ENCODE measurements around the gene PAN3.
A peak's percentile ranks its signal among the peaks of the same experiment; 100 is the strongest.
"Not testable (repeated sequence)": the region's sequence is repeated elsewhere in the genome, so short reads cannot be mapped to it uniquely, and the experiment has no call there.

PAN3 gene, protein sequence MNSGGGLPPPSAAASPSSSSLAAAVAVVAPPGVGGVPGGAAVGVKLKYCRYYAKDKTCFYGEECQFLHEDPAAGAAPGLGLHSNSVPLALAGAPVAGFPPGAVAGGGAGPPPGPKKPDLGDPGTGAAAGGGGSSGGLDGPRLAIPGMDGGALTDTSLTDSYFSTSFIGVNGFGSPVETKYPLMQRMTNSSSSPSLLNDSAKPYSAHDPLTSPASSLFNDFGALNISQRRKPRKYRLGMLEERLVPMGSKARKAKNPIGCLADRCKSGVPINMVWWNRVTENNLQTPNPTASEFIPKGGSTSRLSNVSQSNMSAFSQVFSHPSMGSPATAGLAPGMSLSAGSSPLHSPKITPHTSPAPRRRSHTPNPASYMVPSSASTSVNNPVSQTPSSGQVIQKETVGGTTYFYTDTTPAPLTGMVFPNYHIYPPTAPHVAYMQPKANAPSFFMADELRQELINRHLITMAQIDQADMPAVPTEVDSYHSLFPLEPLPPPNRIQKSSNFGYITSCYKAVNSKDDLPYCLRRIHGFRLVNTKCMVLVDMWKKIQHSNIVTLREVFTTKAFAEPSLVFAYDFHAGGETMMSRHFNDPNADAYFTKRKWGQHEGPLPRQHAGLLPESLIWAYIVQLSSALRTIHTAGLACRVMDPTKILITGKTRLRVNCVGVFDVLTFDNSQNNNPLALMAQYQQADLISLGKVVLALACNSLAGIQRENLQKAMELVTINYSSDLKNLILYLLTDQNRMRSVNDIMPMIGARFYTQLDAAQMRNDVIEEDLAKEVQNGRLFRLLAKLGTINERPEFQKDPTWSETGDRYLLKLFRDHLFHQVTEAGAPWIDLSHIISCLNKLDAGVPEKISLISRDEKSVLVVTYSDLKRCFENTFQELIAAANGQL

GRCh38 chr13:28138012-28138755 lies at the start of gene PAN3:
Gene PAN3, plus strand, starts transcription at chr13:28138545. Its CDS starts 113 bp downstream, at chr13:28138658.
- DNase-seq = peak; percentile 70 to 87 (median 84)

- DNase-seq = no peak
Observed at GRCh38 chr13:28089065-28089464, 49.3 kb upstream of the PAN3 start.

DNA sequence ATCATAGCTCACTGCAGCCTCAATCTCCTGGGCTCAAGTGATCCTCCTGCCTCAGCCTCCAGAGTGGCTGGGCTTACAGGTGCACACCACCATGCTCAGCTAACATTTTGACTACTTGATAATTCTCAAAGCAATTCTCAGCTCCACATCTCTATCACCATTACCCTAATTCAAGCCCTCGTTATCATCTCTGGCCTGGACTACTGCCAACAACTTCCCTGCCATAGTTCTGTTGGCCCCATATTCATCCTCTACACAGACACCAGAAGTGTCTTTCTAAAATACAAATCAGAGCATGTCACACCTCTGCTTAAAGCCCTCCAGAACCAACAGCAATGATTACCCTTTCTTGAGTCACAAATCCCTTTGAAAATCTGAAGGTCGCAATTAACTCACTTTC lies 45.9 kb upstream of the PAN3 start:
- DNase-seq = no peak

- no peak for DNase-seq
Observed at GRCh38 chr13:28093881-28094280, 44.5 kb upstream of the PAN3 start.

DNA sequence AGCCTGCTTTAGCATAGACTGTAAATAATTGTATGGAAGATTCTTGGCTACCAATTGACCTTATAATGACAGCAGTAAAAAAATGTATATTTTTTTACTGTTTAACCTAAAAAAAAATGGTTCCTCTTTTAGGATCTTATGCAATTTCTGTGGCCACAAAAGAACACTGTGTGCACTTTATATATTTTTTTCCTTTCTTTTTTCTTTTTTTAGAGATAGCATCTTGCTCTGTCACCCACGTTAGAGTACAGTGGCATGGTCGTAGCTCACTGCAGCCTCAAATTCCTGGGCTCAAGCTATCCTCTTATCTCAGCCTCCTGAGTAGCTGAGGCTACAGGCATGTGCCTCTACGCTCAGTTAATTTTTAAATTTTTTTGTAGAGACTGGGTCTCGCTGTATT lies 44.0 kb upstream of the PAN3 start:
- no peak for DNase-seq

- no peak for DNase-seq
Observed at GRCh38 chr13:28097503-28097902, 40.8 kb upstream of the PAN3 start.

GRCh38 chr13:28099396-28100149 lies 38.8 kb upstream of the PAN3 start:
- no peak for DNase-seq

DNA sequence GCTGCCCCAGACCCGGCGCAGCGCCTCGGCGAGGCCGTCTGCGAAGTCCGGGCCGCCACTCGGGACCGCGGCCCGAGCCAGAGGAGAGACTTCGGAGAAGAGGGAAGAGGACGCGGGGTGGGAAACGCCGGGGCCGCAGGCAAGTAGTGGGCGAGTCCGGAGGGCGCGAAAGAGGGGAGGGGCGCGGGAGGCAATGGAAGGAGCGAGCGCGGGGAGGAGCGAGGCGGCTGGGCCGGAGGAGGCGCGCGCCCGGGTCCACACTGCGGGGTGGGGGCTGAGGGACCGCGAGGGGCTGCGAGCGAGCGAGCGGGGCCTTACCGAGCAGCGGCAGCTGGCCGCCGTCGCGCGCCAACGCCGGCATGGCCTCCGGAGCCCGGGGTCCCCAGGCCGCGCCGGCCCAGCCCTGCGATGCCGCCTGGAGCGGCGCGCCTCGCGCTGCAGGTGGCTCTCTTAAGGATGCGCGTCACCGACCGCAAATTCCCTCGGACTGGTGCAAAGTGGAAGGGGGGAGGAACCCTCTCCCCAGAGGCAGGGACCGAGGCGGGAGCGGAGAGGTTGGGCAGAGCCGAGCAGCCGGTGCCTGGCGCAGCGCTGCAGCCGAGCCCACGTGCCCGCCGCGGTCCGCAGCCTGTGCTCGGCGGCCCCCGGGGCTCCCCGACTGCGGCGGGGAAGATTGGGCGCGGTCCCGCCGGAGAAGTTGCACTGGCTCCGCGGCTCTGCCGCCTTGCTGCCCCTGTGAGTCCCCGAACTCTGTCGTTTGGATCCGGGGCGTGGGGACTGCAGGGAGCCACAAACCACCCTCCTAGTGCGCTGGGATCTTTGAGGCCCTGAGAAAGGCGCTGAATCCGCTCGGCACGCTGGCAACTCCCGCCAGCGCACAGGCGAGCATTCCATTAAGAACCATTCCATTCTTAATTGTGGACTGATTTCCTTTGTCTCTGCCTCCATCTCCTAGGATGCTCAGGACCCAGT lies 37.9 kb upstream of the PAN3 start, which contains the start of gene FLT3:
Gene FLT3 (minus strand): TSS at position 427 of the 972 bp plus-strand sequence. CDS start 66 bp downstream, at position 361.
- DNase-seq = no peak

DNA sequence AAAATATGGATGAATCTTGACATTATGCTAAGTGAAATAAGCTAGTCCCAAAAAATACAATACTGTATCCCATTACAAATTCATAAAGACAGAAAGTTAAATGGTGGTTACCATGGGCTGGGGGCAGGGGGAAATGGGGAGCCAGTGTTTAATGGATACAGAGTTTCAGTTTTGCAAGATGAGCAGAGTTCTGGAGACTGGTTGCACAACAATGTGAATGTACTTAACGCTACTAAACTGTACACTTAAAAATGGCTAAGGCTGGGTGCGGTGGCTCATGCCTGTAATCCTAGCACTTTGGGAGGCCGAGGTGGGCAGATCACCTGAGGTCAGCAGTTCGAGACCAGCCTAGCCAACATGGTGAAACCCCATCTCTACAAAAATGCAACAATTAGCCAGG lies 36.5 kb upstream of the PAN3 start:
- DNase-seq = not testable (repeated sequence)

DNA sequence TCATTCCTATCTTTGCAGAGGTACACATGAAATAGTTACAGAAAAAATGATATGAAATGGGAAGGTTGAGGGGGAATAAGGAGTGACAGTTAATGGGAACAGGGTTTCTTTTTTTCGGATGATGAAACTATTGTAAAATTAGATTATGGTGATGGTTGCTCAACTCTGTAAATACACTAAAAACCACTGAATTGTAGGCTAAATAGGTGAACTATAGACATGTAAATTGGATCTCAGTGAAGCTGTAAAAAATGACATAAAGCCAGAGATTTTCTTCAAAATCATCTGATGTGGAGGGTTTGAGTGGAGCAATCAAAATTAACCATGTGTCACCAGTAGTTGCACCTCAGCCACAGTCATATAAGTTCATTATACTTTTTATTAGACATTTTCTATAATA lies 31.4 kb upstream of the PAN3 start:
- DNase-seq = no peak

GRCh38 chr13:28110414-28110813 lies 27.9 kb upstream of the PAN3 start:
- no peak for DNase-seq

GRCh38 chr13:28116736-28117135 lies 21.6 kb upstream of the PAN3 start:
- no peak for DNase-seq

GRCh38 chr13:28117689-28118377 lies 20.5 kb upstream of the PAN3 start:
- no peak for DNase-seq

DNA sequence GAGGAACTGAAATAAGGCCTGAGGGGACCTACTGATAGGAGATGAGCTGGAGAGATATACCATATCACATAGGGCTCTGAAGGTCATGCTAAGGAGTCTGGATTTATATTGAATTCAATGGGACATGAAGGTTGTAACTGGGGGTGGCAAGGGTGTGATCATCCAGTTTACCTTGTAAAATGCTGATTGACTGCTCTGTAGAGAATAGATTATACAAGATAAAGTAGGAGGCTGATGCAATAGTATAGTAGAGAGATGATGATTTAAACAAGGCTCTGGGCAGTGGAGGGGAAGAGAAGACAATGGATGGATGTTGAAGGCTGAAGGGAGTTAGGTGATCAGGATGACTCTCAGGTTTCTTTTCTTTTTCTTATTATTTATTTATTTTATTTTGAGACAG lies 18.0 kb upstream of the PAN3 start:
- no peak for DNase-seq

DNA sequence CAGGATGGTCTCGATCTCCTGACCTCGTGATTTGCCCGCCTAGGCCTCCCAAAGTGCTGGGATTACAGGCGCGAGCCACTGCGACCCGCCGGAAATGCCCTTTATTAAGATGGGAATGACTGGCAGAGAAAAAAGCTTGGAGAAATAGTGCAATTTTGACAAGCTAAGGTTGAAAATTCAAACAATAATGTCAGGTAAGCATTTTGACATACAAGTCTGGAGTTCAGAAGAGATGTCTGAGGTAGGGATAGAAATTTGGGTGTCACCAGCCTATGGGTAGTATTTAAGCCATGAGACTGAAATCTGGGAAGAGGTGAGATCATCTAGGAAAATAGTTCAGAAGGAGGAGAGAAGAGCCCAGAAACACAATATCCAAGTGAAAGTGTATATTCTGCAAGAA lies 17.1 kb upstream of the PAN3 start:
- DNase-seq = no peak

DNA sequence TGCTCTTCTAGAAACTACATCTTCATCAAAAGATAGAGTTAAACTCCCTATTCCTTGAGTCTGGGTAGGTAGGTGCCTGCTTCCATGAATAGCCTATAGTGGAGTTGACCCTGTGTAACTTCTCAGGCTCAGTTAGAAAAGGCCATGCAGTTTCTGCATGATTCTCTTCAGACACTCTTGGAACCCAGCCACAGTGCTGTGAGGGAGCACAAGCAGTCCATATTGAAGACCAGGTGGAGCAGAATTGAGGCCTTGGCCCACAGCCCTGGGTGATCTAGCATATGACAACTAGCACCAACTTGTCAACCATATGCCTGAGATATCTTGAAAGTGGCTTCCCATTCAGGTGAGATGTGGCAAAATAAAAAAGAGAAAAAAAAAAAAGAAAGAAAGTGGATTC lies 10.3 kb upstream of the PAN3 start:
- DNase-seq = no peak

- DNase-seq = no peak
Observed at GRCh38 chr13:28128926-28129325, 9.4 kb upstream of the PAN3 start.

DNA sequence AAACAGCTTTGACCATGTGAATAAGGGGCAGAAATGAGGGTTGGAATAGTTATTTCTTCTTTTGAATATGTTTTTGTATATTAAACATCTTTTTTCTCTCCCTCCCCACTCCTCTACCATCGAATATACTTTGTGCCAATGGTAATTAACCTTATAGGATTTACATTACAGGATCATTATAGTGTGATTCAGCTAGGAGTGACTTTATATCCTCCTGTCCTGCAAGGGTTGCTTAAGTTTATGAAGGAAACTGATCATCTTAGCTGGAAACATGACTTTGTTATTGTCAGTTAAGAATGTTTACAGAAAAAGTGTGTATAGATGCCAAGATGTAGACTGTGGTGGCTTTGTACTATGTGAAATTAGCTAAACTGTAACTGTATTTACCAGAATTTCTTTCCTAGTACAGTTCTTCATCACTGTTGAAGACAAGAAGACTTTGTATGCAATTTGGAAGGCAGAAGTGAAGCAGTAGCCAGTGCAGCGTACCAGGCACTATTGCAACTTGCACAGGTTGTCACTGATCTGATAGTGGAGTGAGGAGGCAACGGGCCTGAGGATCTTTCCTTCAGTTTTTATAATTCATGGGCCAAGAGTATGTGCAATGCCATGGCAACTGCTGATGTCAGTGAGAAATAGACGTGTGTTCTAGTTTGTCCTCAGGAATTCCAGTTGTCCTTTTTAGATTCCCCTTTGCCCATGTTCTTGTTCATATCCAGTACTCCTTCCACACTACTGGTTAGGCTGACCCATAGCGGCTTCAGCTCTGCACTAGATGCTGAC lies 8.2 kb upstream of the PAN3 start:
- DNase-seq = no peak

DNA sequence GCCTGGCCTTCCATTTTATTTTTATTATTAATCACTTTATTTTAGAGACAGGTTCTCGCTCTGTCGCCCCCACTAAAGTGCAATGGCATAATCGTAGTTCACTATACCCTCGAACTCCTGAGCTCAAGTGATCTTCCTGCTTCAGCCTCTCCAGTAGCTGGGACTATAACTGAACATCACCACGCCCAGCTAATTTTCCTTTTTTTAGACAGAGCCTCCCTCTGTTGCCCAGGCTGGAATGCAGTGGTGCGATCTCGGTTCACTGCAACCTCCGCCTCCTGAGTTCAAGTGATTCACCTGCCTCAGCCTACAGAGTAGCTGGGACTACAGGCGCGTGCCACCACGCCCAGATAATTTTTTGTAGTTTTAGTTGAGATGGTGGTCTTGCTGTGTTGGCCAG lies 6.7 kb upstream of the PAN3 start:
- no peak for DNase-seq

GRCh38 chr13:28136916-28137315 lies 1.4 kb upstream of the PAN3 start:
- no peak for DNase-seq
